HG03520 (cell line): ENCODE results near the gene MXD3.
"Not testable (repeated sequence)": the region's sequence is repeated elsewhere in the genome, so short reads cannot be mapped to it uniquely, and the experiment has no call there.

ENCODE experiments used
- ATAC-seq: cut with Tn5 transposase; IDR thresholded peaks from one replicate; pipeline ENCODE4 v1.9.1; 2021; ENCODE audit warnings: mild to moderate bottlenecking, moderate library complexity; ENCODE audit not compliant: unreplicated experiment

Gene MXD3, protein sequence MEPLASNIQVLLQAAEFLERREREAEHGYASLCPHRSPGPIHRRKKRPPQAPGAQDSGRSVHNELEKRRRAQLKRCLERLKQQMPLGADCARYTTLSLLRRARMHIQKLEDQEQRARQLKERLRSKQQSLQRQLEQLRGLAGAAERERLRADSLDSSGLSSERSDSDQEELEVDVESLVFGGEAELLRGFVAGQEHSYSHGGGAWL

DNA sequence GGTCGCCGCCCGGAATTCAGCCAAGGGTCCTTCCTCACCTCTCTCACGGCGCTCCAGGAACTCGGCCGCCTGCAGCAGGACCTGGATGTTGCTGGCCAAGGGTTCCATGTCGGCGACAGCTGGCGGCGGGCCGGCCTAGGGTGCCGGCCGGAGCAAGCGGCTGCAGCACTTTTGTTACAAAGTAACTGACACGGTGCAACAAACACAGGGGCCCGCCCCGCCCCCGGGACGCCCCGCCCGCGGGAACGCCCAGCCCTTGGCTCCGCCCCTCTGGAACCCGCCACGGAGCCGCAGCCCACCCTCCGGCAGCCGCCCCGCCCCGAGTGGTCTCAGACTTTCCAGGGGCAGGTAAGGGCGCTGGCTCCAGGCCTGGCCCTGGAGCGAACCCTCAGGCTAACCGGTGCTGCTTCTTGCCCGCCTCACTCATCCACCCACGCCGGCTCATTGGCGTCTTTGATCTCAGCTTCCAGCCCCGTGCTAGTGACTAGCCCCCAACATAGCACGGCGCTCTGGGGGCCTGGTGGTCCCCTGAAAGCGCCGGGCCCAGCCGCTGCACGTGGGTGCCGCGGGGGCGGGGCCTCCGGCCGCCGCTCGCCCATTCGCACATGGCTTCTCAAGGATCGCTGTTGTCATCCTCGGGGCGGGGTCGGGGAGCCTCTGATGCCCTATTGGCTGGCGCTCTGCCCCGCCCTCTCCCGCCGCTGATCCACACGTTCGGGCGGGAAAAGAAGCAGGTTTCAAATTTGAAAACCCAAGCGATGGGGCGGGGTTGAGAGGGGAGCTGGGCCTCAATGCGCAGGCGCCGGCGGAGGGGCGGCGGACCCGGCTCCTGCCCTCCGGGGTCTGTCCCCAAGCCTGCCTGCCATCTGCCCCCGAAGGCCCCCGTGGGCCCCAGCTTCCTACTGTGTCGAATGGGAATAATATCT is at the start of gene MXD3:
TSS of gene MXD3 (minus strand) at position 176 of the 926 bp plus-strand sequence. CDS start at position 108, 68 bp downstream.
- ATAC-seq = peak; percentile 70

DNA sequence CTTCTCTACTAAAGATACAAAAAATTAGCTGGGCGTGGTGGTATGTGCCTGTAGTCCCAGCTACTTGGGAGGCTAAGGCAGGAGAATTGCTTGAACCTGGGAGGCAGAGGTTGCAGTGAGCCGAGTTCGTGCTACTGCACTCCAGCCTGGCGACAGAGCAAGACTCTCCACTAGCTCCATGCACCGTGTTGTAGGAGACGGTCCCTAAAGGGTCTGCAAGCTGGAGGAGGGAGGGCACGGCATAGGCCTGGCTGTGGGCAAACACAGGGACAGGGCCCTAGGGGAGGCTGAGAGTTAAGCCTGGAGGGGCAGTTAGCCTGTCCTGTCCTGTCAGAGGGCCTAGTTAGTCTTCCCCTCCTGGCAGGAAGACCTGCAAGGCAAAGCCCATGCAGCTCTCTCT is 49.0 kb upstream of the MXD3 start:
- not testable (repeated sequence) for ATAC-seq

DNA sequence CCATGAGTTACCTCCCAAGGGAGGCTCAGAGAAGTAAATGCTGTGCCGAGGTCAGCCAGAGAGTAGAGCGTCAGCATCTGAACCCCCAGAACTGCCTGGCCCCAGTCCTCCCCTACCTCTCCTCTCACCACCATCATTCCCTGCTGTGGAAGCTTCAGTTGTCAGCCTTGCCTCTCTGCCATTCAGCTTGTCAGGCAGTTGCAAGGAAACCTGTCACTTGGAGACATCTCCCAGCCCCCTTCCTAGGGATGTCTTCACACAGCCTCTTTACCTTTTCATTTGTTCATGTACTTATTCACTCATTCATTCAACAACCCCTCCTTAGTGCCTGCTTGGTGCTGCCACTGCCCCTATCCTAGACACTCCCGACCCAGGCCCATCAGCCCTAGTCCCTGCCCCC is 48.2 kb upstream of the MXD3 start:
- no peak for ATAC-seq

DNA sequence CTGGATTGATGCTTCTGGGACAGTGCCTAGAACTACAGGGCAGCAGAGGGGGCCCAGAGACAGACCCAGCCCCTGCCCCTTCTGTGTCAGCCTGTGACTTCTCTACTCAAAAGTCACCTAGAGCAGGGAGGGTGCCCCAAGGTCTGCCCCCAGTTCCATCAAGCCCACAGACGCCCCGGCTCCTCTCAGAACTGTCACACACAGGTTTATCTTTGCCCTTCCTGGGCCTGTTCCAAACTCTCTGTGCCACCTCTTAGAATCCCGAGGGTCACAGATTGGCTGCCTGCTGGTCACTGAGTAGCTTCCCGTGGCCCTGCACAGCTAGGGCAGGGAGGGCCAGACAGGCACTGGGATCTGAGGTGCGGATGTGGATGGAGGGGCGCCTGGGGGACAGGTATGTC is 47.8 kb upstream of the MXD3 start:
- no peak for ATAC-seq

DNA sequence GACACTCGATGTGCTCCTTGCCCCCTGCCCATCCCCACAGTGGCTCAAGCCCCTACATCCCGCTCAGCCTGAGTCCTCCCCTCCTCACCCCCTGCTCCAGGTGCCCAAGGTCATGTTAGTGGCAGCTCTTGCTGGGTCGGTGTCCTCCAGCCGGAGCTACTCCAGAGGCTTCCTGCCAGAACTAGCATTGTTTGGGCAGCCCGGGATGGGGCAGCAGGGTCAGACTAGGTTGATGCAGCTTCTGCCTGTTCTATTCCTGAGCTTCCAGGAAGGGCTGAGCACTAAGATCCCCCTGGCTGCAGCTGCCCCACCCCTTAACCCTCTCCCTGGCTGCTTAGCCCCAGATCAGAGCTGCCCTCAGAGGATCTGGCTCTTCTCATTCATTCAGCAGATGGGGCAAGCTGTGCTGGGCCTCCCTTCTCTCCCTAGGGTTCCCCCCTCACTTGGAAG is 46.7 kb upstream of the MXD3 start:
- no peak for ATAC-seq

DNA sequence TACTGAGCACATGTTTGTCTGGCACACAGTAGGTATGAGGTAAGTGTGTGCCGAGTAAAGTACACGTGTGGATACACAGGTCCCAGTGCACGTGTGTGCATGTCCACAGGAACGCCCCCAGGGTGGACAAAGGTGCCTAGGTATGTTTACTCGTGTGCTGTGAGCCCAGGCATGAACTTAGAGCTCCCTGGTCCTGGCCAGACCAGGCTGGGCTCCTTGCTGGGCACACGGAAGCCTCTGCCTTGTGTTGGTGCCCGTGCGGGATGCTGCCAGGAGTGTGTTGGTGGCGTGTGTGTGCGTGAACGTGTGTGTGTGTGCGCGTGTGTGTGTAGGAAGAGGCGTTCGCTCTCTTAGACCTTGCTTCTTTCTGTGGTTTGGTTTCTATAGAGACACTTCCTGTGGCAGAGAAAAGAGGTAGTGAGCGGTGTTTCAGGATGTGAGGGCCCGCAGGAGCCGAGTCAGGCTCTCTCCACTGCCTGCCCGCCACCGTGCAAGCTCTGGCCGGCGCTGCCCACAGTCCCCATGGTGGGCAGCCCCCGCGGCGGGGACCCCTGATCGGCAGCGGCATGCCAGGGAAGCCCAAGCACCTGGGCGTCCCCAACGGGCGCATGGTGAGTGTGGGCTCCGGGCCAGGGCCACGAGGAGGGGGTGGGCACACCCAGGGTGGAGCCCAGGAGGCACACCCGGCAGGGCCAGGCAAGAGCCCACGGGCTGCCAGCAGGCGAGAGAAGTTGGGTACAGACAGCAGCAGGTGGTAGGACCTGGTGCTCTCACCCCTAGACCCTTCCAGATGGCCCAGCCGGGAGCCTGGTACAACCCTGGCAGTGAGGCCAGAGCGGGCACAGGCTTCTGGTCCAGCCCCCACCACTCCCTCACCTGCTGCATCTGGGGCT is 46.0 kb upstream of the MXD3 start, which contains the start of gene RGS14:
TSS of gene RGS14 (plus strand) at position 466 of the 893 bp plus-strand sequence. CDS start at position 567, 101 bp downstream.
- ATAC-seq = peak; percentile 89

DNA sequence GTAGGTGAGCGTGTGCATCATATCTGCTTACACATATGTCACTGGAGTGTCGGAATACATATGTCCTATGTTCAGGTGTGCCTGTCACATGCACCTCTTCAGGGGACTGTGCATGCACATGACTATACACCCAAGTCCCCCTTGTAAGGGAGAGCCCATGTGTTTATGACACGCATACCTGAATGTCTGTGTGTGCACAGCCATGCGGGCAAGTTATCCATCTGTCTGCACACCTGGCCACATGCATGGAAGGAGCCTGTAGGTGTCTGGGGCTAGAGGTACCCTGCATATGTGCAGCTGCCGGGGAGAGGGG is 45.4 kb upstream of the MXD3 start:
- no peak for ATAC-seq

DNA sequence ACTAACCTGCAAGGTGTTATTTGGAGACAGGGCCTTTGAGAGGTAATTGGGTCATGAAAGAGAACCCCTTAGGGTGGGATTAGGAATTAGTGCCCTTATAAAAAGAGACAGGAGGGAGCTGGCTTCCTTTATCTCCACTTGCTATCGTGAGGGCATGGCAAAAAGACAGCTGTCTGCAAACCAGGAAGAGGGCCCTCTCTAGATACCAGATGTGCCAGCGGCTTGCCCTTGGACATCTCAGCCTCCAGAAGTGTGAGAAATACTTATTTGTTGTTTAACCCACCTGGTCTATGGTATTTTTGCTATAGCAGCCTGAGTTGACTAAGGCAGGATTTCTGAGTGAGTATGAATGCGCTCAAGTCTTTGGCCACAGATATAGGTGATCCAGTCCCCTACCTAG is 45.0 kb upstream of the MXD3 start:
- ATAC-seq = no peak

DNA sequence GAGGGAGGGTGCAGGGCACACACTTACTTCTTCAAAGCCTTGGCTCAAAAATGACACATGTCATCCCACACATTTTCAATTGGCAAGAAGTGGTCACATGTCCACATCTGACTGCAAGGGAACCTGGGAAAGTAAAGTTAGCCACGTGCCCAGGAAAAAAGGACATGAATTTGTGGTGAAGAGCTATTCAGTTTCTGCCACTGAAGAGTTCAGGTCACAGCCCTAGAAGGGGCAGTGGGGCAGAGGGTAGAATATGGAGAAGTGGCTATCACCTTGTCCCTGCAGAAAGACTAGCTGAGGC is 44.1 kb upstream of the MXD3 start:
- ATAC-seq = no peak

DNA sequence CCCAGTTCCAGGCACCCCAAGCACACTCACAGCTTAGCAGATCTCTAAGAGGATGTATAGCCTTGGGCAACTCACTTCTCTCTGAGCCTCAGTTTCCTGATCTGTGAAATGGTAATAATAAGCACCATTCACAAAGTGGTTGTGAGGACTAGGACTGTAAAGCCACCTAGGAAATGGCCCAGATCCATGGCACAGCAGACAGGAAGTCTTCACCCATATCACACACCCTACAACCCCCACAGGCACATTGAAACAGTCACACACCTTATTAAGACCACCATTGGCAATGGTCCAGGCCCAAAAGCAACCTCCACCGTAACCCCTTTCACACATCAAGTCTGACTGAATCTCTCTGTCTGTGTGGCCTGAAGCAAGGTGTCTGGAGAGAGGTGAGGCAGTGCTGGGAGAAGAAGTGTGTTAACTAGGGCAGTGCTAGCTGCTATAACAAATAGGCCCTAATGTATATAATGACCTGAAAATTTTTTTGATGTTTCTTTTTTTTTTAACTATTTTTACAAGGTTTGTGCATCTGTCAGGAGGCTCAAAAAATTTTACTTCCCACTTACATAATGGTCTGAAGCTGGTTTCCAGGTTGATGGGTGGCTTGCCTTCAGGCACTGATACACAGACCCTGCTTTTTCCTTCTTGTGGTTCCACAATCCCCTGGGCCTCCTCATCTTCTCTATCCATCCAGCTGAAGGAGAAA is 43.6 kb upstream of the MXD3 start:
- ATAC-seq = no peak

DNA sequence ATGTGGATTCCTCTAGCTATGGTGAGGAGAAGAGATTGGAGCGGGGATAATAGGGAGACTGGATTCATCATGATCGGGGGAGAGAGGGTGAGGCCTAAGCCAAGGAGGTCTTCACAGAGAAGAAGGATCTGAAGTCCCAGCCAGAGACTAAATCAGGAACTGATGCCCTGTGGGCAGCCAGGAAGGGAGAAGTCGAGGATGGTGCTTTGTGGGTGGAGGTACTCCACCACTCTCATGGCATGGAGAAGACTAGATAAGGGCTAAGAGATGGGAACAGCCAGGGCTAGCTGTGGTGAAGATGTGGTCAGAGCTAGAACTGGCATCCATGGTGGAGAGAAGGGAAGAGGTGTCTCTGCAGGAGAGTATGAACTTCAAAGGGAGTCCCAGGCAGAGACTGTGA is 43.0 kb upstream of the MXD3 start:
- no peak for ATAC-seq

DNA sequence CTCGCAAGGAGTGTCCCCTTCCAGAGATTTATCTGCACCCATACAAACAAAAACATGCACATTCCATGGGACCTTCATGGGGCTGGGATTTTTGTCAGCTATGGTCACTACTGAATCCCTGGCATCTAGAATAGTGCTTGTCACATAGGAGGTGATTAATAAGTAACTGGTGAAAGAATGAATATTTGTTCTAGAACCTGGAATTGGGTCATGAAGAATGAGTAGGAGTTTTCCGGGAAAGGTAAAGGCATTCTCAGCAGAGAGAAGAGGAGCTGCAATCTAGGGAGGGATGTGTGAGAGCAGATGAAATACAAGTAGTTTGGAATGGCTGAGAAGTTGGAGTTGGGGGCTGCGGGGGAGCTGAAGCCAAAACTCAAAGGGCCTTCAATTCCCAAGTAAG is 42.6 kb upstream of the MXD3 start:
- ATAC-seq = no peak

DNA sequence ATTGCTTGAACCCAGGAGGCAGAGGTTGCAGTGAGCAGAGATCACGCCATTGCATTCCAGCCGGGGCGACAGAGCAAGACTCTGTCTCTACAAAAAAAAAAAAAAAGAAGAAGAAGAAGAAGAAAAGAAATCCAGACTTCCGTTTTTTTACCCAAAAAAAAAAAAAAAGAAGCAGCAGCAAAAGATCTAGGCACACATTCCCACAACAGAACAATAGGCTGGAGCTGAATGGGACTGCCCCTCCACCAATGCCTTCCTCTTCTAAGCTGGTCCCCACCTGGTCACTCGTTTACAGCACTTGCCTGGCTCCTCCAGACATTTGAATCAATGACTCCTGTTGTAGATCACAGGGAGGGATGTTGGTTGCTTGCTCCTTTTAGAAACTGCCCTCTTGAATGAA is 41.4 kb upstream of the MXD3 start:
- ATAC-seq = no peak

DNA sequence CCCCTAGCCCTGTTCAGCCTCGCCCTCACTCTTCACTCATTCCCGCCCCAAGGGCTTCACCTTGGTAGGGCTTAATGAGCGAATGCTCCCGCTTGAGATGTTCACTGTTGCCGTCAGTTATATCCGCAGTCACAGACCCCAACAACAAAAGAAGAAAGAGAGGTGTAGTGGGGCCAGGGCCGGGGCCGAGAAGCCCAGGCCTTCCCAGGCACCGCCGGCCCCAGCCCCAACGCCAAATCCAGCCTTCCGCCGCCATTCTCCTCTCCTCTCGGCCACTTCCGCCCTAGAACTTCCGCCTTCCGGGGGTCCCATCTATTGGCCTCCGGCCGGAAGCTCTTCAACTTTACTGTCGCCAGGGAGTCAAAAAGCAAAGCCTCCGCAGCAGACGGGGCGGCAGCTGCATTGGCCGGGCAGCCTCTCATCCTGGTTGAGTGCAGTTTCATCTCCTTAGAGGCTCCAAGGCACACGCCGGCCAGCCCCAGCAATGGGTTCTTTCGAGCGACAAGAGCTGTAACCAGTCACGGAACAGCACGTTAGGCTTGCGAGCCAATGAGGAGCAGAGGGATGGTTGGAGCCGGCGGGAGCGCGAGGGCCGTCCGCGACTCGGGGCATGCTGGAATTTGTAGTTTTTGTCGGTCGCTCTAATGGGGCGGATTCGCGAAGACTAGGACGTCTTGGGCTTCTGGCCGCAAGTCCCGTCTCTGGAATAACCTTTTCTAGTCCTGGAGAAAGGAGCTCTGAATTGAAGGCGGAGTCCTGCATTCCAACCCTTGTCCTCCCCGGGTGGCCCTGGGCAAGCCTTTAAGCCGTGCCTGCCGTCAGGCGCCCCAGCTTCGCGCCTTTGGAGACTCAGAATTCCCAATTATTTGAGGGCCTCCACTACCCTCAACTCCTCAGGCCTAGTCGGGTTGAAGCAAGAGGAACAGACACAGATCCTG is 40.0 kb upstream of the MXD3 start, which contains the start of gene LMAN2:
TSS of gene LMAN2 (minus strand) at position 277 of the 938 bp plus-strand sequence. CDS start at position 256, 21 bp downstream.
- ATAC-seq = peak; percentile 89

DNA sequence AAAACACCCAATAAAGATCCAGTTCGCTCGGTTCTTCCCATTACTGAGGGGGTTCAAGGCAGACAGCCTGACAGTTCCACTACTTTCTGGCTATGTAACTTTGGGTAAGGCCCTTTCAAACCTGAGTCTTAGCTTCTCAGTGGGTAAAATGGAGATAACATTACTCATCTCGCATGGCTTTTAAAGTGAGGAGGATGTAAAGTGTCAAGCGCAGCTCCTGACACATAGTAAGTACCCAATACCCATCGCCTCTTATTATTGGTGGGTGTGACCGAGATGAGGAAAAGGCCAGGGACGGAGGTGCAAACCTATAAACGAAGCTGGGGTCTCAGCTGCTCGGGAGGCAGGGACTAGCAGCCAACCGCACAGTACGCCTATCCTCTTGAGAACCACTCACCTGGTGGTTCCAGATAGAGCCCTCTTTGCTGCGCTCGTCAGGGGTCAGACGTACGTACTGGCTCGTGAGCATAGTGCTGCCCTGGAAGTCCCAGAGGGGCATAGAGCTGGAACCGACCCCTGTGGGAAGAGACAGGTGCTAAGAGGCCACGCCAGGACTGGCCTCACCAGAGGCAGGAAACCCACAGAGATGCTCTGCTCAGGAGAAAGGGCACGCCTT is 39.2 kb upstream of the MXD3 start:
- ATAC-seq = peak; percentile 5

DNA sequence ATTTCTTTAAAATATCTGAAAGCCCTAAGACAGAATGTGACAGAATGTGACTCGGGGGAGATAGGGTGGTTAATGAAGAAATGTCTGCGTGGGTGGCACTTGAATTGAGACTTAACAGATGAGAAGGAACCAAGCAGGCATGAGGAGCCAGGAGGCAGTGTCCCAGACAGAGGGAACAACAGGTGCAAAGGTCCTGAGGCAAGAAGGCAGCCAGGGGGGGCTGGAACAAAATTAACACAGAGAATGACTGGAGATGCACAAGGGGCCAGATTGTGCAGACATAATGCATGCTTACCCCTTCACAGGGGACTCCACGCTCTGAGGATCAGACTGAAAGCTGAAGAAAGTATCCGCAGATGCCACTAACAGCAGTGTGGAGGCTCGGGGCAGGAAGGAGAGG is 38.1 kb upstream of the MXD3 start:
- ATAC-seq = no peak

DNA sequence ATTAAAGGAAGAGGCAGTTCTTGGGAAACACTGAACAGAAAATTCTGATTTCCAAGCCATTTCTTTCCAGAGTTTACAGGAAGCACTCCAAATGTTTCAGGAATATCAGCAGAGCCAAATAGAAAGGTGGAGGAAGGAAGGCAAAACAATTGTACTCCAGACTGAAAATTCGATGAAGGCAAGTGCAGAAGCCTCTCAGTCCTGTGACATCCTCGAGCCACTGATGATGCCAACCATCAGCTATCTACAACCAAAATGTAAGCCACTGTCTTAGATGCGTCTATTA is 37.6 kb upstream of the MXD3 start:
- no peak for ATAC-seq

DNA sequence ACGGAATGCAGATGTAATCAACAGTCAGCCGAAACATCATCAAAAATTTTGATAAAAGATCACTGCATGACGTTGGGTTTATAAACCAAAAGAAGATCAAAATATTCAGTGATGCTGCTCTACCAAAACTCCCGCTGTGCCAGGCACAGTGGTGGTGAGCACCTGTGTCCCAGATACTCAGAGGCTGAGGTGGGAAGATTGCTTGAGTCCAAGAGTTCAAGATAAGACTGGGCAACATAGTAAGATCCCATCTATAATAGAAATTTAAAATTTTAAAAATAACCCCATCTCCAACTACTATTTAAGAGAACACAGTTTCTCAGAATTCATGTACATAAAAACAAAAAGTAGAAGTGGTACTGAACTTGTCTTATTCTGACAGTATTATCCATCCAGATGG is 36.0 kb upstream of the MXD3 start:
- no peak for ATAC-seq

DNA sequence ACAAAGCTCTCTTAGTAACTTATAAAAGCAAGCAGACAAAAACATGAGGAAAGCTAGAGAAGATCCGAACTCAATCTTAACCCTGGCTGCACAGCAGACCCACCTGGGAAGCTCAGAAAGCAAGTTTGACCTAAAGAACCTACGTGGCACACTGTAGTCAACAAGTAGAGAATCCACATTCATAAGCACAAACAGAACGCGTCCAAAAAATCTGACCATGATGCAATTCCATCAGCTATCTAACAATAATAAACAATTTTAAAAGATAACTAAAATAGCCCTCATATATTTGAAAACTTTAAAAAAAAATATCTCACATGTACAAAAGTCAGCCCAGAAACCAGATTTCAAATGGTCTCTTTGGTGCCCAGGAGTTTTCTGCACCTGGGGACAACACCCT is 35.1 kb upstream of the MXD3 start:
- ATAC-seq = no peak
